ENCODE measurements around the gene PMF1. TPM values are rescaled to one million over a fixed set of nuclear protein-coding genes. Genes with fewer than 3 reads are reported as not detected.
A peak's percentile ranks its signal among the peaks of the same experiment; 100 is the strongest.
"Not testable (repeated sequence)": the region's sequence is repeated elsewhere in the genome, so short reads cannot be mapped to it uniquely, and the experiment has no call there.

PMF1 gene
- total RNA-seq, 1 donor from 2014 or later: 47.4 TPM

DNA sequence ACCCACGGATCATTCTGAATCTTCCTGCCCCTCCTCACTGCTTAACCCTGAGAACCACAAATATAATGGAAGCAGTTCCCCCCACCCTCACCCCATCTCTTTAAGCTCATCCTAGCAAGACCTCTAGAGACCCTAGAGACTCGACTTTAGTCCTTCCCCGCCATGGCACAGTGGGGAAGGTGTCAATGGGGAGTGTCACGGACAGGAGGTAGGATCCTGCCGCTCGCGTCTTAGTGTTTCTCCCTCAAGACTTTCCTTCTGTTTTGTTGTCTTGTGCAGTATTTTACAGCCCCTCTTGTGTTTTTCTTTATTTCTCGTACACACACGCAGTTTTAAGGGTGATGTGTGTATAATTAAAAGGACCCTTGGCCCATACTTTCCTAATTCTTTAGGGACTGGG is 677 bp upstream of the PMF1 start:
- no peak for DNase-seq
- Histone ChIP-seq H3K4me1 (peaks cover 19% of the 10 kb centered on the region), H3K27ac (peak overlapping the region; percentile 97), H3K36me3 (peaks cover 40% of the 10 kb centered on the region), H3K9me3 (no peaks in the 10 kb centered on the region), H3K27me3 (no peaks in the 10 kb centered on the region), H3K4me3 (peak overlapping the region; percentile 74)
- intact Hi-C loops (cut with DNase I): no loop called here
- TF ChIP-seq, protein P1, sequence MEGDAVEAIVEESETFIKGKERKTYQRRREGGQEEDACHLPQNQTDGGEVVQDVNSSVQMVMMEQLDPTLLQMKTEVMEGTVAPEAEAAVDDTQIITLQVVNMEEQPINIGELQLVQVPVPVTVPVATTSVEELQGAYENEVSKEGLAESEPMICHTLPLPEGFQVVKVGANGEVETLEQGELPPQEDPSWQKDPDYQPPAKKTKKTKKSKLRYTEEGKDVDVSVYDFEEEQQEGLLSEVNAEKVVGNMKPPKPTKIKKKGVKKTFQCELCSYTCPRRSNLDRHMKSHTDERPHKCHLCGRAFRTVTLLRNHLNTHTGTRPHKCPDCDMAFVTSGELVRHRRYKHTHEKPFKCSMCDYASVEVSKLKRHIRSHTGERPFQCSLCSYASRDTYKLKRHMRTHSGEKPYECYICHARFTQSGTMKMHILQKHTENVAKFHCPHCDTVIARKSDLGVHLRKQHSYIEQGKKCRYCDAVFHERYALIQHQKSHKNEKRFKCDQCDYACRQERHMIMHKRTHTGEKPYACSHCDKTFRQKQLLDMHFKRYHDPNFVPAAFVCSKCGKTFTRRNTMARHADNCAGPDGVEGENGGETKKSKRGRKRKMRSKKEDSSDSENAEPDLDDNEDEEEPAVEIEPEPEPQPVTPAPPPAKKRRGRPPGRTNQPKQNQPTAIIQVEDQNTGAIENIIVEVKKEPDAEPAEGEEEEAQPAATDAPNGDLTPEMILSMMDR (IDR thresholded peaks at IDR 0.05): no peak
- ATAC-seq: no peak

DNA sequence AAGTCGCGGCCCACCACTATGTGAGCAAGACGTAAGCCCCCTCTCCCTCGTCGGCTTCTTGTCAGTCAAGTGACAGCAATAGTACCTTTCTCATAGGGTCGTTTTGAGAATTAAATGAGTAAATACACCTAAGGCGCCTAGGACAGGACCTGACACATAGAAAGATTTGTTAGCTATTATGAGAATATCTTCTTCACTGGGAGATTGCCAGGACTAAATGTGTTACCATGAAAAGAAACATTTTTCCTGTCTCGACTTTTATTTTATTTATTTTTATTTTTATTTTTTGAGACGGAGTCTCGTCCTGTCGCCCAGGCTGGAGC is 798 bp downstream of the PMF1 start:
- Histone ChIP-seq H3K36me3 (peaks cover 25% of the 10 kb centered on the region), H3K27ac (peak overlapping the region; percentile 97), H3K9me3 (no peaks in the 10 kb centered on the region), H3K4me1 (peaks cover 33% of the 10 kb centered on the region), H3K27me3 (no peaks in the 10 kb centered on the region), H3K4me3 (peak overlapping the region; percentile 74)
- intact Hi-C loops (cut with DNase I): no loop called here
- no peak for DNase-seq
- ATAC-seq: no peak
- TF ChIP-seq, protein P1 (IDR thresholded peaks at IDR 0.05): no peak

DNA sequence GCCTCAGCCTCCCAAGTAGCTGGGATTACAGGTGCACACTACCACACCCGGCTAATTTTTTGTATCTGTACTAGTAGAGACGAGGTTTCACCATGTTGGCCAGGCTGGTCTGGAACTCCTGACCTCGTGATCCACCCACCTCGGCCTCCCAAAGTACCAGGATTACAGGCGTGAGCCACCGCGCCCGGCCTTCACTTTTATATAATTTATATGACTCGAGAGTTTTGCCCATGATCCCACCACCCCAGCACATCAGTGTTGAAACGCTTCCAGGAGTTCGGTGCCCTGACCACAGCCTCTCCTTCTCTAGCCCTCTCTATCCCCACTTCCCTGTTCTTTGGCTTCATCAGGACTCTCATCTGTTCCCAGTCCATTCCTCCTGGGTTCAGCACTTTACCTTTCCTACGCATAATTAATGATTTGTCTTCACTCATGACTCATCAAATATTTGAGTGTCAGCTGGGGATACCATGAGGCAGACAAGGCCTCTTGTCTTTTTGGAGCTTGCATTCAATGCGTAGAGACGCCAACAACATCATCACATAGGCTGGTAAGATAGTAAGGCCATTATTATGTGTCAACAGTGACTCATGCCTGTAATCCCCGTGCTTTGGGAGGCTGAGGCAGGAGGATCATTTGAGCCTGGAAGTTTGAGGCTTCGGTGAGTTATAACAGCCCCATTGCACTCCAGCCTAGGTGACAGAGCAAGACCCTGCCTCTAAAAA is 1.4 kb downstream of the PMF1 start:
- Histone ChIP-seq H3K4me3 (peak overlapping the region; percentile 74), H3K4me1 (peaks cover 33% of the 10 kb centered on the region), H3K27me3 (no peaks in the 10 kb centered on the region), H3K36me3 (peaks cover 20% of the 10 kb centered on the region), H3K9me3 (no peaks in the 10 kb centered on the region), H3K27ac (peak overlapping the region; percentile 97)
- TF ChIP-seq, protein P1 (IDR thresholded peaks at IDR 0.05): no peak
- intact Hi-C loops (cut with DNase I): no loop called here
- no peak for DNase-seq
- ATAC-seq: no peak

DNA sequence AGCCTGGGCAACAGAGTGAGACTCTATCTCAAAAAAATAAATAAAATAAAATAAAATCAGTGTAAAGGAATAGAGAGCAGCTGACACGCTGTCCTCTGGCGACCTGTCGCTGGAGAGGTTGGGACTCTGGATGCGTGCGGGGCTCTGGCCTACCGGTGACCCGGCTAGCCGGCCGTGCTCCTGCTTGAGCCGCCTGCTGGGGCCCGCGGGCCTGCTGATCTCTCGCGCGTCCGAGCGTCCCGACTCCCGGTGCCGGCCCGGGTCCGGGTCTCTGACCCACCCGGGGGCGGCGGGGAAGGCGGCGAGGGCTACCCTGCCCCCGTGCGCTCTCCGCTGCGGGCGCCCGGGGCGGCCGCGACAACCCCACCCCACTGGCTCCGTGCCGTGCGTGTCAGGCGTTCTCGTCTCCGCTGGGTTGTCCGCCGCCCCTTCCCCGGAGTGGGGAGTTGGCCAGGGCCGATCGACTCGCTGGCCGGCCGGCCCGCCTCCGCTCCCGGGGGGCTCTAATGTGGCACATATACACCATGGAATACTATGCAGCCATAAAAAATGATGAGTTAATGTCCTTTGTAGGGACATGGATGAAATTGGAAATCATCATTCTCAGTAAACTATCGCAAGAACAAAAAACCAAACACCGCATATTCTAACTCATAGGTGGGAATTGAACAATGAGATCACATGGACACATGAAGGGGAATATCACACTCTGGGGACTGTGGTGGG is 3.7 kb downstream of the PMF1 start:
- H3K9me3 ChIP-seq; DNase-seq; intact Hi-C loops (cut with DNase I); H3K4me3 ChIP-seq; H3K27ac ChIP-seq; H3K27me3 ChIP-seq; ATAC-seq: not testable (repeated sequence)
- H3K36me3 ChIP-seq: peaks cover 13% of the 10 kb centered on the region
- H3K4me1 ChIP-seq: peaks cover 33% of the 10 kb centered on the region

DNA sequence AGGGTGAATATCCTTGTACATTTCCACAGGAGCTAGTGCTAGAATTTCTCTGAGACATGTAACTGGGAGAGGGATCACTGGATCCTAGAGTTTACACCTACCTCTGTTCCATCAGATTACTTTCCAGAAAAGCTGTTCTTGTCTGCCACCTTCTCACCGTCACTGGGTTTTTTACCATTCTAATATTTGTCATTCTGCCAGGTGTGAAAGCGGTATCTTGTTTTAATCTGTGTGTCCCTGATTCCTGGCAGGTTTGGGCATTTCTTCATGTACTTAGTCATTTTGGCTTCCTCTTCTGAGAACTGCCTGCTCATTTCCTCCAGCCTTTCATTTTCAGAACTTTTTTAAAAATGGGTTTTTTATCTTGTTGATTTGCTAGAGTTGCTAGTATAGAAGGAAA is 5.1 kb downstream of the PMF1 start:
- no peak for DNase-seq
- no peak for ATAC-seq
- Histone ChIP-seq H3K27ac (peak overlapping the region; percentile 67), H3K36me3 (peaks cover 22% of the 10 kb centered on the region), H3K27me3 (no peaks in the 10 kb centered on the region), H3K9me3 (no peaks in the 10 kb centered on the region), H3K4me1 (peaks cover 29% of the 10 kb centered on the region), H3K4me3 (no peak overlapping the region)
- TF ChIP-seq, protein P1 (IDR thresholded peaks at IDR 0.05): no peak
- intact Hi-C loops (cut with DNase I): no loop called here

DNA sequence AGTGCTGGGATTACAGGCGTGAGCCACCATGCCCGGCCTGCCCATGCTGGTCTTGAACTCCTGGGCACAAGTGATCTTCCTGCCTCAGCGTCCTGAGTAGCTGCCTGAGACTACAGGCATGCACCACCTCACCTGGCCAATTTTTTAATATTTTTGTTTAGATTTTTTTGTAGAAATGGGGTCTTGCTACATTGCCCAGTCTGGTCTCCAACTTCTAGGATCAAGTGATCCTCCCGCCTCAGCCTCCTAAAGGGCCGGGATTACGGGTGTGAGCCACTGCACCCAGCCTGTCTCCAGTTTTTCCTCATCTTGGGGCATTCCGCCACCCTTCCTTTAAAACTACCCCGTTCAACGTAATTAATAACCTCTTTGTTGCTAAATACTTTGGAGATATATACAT is 7.4 kb downstream of the PMF1 start:
- no peak overlapping the region for H3K27ac ChIP-seq
- DNase-seq: no peak
- TF ChIP-seq, protein P1 (IDR thresholded peaks at IDR 0.05): no peak
- H3K9me3 ChIP-seq: no peaks in the 10 kb centered on the region
- H3K36me3 ChIP-seq: peaks cover 38% of the 10 kb centered on the region
- intact Hi-C loops (cut with DNase I): loop anchor here (10.0 kb wide), 1 partner anchor 75 kb away; no protein-coding TSS in a partner anchor
- no peak for ATAC-seq
- H3K4me3 ChIP-seq: no peak overlapping the region
- H3K27me3 ChIP-seq: no peaks in the 10 kb centered on the region
- H3K4me1 ChIP-seq: peaks cover 18% of the 10 kb centered on the region

Data from upper lobe of right lung (tissue), 1 donor.